Tongue (tissue), 1 donor: ENCODE results near the gene TMEM87B. TPM values are rescaled to one million over a fixed set of nuclear protein-coding genes. Genes with fewer than 3 reads are reported as not detected.

Experiments
- total RNA-seq: library from RNA; depleted of rRNA; stranded (reverse); fragments of >200 nt; gene quantifications from one replicate; pipeline ENCODE4 v1.2.3, GENCODE V29; 2014

TMEM87B gene
- total RNA-seq, 1 donor from 2014 or later = 26.4 TPM

Other genes starting within 250 kb of the TMEM87B start
- gene ANAPC1, start 171.1 kb upstream of the TMEM87B start, total RNA-seq = 56.4 TPM
- gene MERTK, start 156.7 kb upstream of the TMEM87B start, total RNA-seq = 6.3 TPM
- 9.5 TPM for gene FBLN7, start 83.1 kb downstream of the TMEM87B start, total RNA-seq
- 21.0 TPM for gene ZC3H8, start 199.8 kb downstream of the TMEM87B start, total RNA-seq
- 10.8 TPM for gene ZC3H6, start 220.3 kb downstream of the TMEM87B start, total RNA-seq